Activated B cell treated with CpG ODN at 0.5 μM for 24 hours (primary cell): ENCODE measurements around the gene PPP1R12C. TPM values are rescaled to one million over a fixed set of nuclear protein-coding genes. Genes with fewer than 3 reads are reported as not detected.

Experiments
- ATAC-seq: fragments of 200-7000 bp; cut with Tn5 transposase; one replicate; pipeline ENCODE4 v1.10.0; 2021; ENCODE audit warnings: low read depth, mild to moderate bottlenecking, moderate library complexity
- CTCF ChIA-PET: fragments of 350-600 bp; sonication (Branson Sonifier 250); formaldehyde crosslinking; loops from one replicate; lab custom pipeline; 2021; ENCODE audit warnings: antibody characterized with exemption; lab: Charles Lee
- POLR2A ChIA-PET: fragments of 350-600 bp; sonication (Branson Sonifier 250); formaldehyde crosslinking; loops from one replicate; lab custom pipeline; 2021; ENCODE audit warnings: antibody characterized with exemption; lab: Charles Lee
- DNase-seq: peaks from one replicate; pipeline ENCODE4 v3.0.0; 2022
- H3K27ac Mint-ChIP-seq: one replicate; pipeline ENCODE4 v1.8.0; 2020; ENCODE audit warnings: mixed read lengths
- H3K27me3 Mint-ChIP-seq: one replicate; pipeline ENCODE4 v1.8.0; 2021; ENCODE audit warnings: mixed read lengths
- H3K36me3 Mint-ChIP-seq: one replicate; pipeline ENCODE4 v1.8.0; 2021; ENCODE audit warnings: low read depth, mixed read lengths
- H3K4me1 Mint-ChIP-seq: one replicate; pipeline ENCODE4 v1.8.0; 2021; ENCODE audit warnings: mixed read lengths
- H3K4me3 Mint-ChIP-seq: one replicate; pipeline ENCODE4 v1.8.0; 2020; ENCODE audit warnings: mild to moderate bottlenecking, mixed read lengths
- H3K9me3 Mint-ChIP-seq: one replicate; pipeline ENCODE4 v1.8.0; 2020; ENCODE audit warnings: mixed read lengths
- intact Hi-C: fragments of 100-400 bp; cut with micrococcal nuclease; formaldehyde crosslinking; loops from one replicate; pipeline ENCODE4 v1.15.1; 2024
- total RNA-seq: library from RNA; stranded (reverse); gene quantifications from 2 replicates; pipeline ENCODE4 v1.2.3, GENCODE V29; 2022
- TF ChIP-seq, protein P1 (sequence below): fragments of 200-600 bp; IDR thresholded peaks from one replicate; pipeline ENCODE4 v1.8.0; 2022; ENCODE audit warnings: antibody characterized with exemption, mild to moderate bottlenecking

PPP1R12C gene
- total RNA-seq, 1 donor from 2014 or later: 139 TPM

DNA sequence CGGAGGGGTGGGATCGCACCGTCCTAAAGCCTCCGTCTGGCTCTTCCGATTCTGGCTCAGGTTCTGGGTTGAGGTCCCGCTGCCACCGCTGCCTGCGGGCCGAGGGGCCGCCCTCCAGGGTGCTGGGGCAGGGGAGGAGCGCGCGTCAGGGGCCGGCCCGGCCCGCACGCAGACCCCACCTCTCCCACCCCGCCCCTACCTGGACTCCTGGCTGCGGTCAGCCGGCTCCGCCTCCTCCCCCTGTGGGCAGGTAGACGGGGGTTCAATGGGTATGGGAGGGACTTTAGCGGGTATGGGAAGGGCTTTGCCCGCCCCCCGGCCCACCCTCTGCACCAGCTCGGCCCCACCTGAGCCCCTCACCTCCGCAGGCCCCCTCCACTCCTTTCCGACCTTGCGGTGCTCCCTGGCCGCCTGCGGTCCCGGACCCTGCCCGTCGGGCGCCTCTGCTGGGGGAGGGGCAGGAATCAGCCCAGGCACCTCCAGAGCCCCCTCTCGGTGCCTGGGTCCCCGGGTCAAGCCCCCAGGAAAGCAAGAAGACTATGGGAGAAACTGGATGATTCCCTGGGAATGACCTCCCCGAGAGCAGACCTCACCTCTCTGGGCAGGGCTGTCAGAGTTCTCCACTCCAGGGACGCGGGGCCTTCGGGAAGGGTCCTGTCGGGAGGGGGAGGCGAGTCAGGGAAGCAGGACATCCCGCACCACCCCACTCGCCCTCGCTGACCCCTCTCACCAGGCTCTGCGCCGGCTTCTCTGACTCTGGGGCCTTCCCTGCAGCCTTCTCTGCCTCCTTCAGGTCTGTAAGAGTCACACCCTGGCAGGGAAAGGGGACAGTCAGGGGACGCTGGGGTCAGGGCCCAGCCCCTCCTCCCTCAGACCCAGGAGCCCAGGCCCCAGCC is 24.8 kb downstream of the PPP1R12C start:
- TF ChIP-seq, protein P1, sequence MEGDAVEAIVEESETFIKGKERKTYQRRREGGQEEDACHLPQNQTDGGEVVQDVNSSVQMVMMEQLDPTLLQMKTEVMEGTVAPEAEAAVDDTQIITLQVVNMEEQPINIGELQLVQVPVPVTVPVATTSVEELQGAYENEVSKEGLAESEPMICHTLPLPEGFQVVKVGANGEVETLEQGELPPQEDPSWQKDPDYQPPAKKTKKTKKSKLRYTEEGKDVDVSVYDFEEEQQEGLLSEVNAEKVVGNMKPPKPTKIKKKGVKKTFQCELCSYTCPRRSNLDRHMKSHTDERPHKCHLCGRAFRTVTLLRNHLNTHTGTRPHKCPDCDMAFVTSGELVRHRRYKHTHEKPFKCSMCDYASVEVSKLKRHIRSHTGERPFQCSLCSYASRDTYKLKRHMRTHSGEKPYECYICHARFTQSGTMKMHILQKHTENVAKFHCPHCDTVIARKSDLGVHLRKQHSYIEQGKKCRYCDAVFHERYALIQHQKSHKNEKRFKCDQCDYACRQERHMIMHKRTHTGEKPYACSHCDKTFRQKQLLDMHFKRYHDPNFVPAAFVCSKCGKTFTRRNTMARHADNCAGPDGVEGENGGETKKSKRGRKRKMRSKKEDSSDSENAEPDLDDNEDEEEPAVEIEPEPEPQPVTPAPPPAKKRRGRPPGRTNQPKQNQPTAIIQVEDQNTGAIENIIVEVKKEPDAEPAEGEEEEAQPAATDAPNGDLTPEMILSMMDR: no peak

DNA sequence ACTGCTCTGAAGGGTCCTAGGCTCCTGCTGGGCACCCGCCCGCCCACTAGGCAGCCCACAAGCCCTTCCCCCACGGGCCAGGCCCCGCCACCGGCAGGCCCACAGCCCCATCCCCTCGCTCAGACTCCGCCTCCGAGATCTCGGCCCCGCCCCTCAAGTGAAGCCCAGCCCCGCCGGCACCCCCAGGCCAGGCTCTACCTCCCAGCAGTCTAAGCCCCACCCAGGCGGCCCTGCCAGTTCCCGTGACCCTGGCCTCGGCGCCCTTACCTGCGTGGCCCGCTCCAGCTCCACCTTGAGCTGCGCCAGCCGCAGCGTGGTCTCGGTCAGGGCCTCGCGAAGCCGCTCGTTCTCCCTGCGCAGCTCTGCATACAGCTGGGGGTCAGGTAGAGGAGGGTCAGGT is 25.5 kb downstream of the PPP1R12C start:
- ATAC-seq: no peak
- TF ChIP-seq, protein P1: no peak
- H3K9me3 Mint-ChIP-seq: no peaks in the 10 kb centered on the region
- peaks cover 22% of the 10 kb centered on the region for H3K4me1 Mint-ChIP-seq
- intact Hi-C loops: no loop called here
- no peak overlapping the region for H3K27ac Mint-ChIP-seq
- POLR2A ChIA-PET: no interaction called here
- no peak for DNase-seq
- H3K27me3 Mint-ChIP-seq: peaks cover 25% of the 10 kb centered on the region
- peaks cover 20% of the 10 kb centered on the region for H3K36me3 Mint-ChIP-seq
- CTCF ChIA-PET: no interaction called here
- no peak overlapping the region for H3K4me3 Mint-ChIP-seq

More for the DNA sequence above, 24.8 kb downstream of the PPP1R12C start:
- Mint-ChIP-seq H3K9me3 (no peaks in the 10 kb centered on the region), H3K4me3 (no peak overlapping the region), H3K4me1 (peaks cover 14% of the 10 kb centered on the region), H3K36me3 (peaks cover 20% of the 10 kb centered on the region), H3K27me3 (peaks cover 20% of the 10 kb centered on the region), H3K27ac (no peak overlapping the region)
- ATAC-seq (no peak), DNase-seq (no peak)
- intact Hi-C loops: no loop called here
- CTCF ChIA-PET: no interaction called here
- POLR2A ChIA-PET: interaction anchor here (0.6 kb wide), 1 partner anchor 51 kb away, joined by 4 read pairs; no protein-coding TSS in a partner anchor

DNA sequence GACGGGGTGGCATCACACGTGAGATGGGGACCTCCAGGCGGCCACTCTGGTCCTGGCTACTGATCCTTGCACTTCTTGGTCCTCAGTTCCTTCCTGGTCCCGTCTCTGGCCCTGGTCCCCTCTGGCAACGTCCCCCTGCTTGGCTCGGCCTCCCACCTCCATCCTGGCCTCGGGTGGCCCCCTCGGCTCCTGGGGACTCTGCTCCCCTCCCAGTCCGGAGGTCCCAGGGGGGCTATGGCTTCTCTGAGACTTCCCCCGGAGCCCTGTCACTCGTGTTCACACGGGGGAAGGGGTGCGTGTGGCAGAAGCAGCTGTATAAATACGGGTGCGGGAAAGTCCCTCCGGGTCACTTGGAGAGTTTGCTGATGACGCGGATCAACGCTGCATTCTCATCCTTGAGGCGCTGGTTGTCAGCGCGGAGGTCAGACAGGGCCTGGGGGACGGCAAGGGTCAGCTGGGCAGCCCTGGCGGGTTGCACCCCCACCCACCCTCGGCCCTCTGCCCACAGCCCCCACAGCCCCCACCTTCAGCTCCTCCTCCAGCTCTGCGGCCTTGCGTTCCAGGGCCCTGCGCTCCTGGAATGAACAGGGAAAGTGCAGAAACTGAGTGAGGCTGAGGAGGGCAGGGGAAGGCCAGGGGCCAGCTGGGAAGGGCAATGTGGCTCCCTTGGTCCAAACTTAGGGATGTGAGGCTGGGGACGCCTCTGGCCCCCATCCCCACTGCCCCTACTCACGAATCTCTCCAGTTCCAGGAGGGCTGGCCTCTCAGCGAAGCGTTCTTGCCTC is 26.1 kb downstream of the PPP1R12C start:
- ChIA-PET POLR2A (interaction anchor here (0.6 kb wide), 1 partner anchor 22 kb away, joined by 8 read pairs; no protein-coding TSS in a partner anchor), CTCF (no interaction called here)
- peaks cover 20% of the 10 kb centered on the region for H3K36me3 Mint-ChIP-seq
- H3K4me1 Mint-ChIP-seq: peaks cover 24% of the 10 kb centered on the region
- ATAC-seq: no peak
- TF ChIP-seq, protein P1: no peak
- H3K4me3 Mint-ChIP-seq: no peak overlapping the region
- peaks cover 25% of the 10 kb centered on the region for H3K27me3 Mint-ChIP-seq
- no peak overlapping the region for H3K27ac Mint-ChIP-seq
- no peak for DNase-seq
- no peaks in the 10 kb centered on the region for H3K9me3 Mint-ChIP-seq
- intact Hi-C loops: no loop called here

DNA sequence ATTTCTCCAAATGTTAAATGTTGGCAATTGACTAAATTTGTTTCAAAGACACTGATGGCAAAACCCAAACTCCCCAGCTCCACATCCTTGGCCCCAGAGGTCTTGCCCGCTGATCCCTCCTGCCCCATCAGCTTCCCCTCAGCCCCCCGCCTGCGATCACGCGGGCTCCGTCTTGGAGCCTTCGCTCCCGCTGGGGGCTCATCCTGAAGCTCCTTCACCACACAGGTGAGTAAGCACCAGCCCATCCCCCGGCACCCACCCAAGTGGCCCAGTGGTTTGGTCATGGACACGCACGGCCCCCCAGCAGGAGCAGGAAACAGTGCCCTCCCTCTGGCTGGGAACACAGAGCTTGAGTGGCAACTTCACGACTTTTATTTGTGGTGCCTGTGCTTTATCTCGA is 26.9 kb downstream of the PPP1R12C start:
- ChIA-PET POLR2A (interaction anchor here (0.6 kb wide), 1 partner anchor 21 kb away, joined by 8 read pairs; no protein-coding TSS in a partner anchor), CTCF (no interaction called here)
- Mint-ChIP-seq H3K27ac (no peak overlapping the region), H3K9me3 (no peaks in the 10 kb centered on the region), H3K4me1 (peaks cover 24% of the 10 kb centered on the region), H3K36me3 (peaks cover 19% of the 10 kb centered on the region), H3K4me3 (no peak overlapping the region), H3K27me3 (peaks cover 28% of the 10 kb centered on the region)
- ATAC-seq (no peak), DNase-seq (no peak)
- TF ChIP-seq, protein P1: no peak
- intact Hi-C loops: no loop called here
